Lower lobe of right lung (tissue), 2 donors: ENCODE data around the gene APOE. TPM values are rescaled to one million over a fixed set of nuclear protein-coding genes. Genes with fewer than 3 reads are reported as not detected.
"Not testable (repeated sequence)": the region's sequence is repeated elsewhere in the genome, so short reads cannot be mapped to it uniquely, and the experiment has no call there.

ENCODE experiments used
- ATAC-seq, 2 donors: fragments of 200-7000 bp; cut with Tn5 transposase; one replicate each; pipeline ENCODE4 v1.9.1; 2020 to 2022; ENCODE audit warnings: mild to moderate bottlenecking in 2 of 2, moderate library complexity in 2 of 2
- DNase-seq: peaks from one replicate; pipeline ENCODE4 v3.0.0-alpha.2; 2020
- H3K27ac ChIP-seq: fragments of 200-600 bp; one replicate; pipeline ENCODE4 v1.8.0; 2022
- H3K27me3 ChIP-seq: fragments of 200-600 bp; one replicate; pipeline ENCODE4 v1.8.0; 2022; ENCODE audit warnings: low read depth
- H3K36me3 ChIP-seq: fragments of 200-600 bp; one replicate; pipeline ENCODE4 v1.8.0; 2022; ENCODE audit warnings: mild to moderate bottlenecking
- H3K4me1 ChIP-seq: fragments of 200-600 bp; one replicate; pipeline ENCODE4 v1.8.0; 2022
- H3K4me3 ChIP-seq: fragments of 200-600 bp; one replicate; pipeline ENCODE4 v1.8.0; 2022; ENCODE audit warnings: mild to moderate bottlenecking
- H3K9me3 ChIP-seq: fragments of 200-600 bp; one replicate; pipeline ENCODE4 v1.8.0; 2022
- CTCF ChIP-seq: fragments of 200-600 bp; IDR thresholded peaks from one replicate; pipeline ENCODE4 v1.8.0; 2022; ENCODE audit warnings: antibody characterized with exemption, mild to moderate bottlenecking
- intact Hi-C: fragments of 100-400 bp; cut with DNase I; formaldehyde crosslinking; loops from one replicate; pipeline ENCODE4 v1.11.0; 2022
- long read RNA-seq: library from polyadenylated mRNA; unstranded; transcript quantifications from one replicate; pipeline ENCODE4 v2.0.0, GENCODE V29; 2021
- total RNA-seq: library from RNA; stranded (reverse); fragmentation: NEBNext Ultra II Directional; extraction: Animal tissue kit (Norgen Biotek cat#: 25700); gene quantifications from one replicate; pipeline ENCODE4 v1.2.1, GENCODE V29; 2021
- donor health status: DM: no; HTN: yes; CAD: no; lungs with severe emphysema.

Gene APOE
- 447 TPM for total RNA-seq
- long read RNA-seq, transcript APOE-201 (4 exons, 1,208 nt): major isoform, 461 of 541 reads
- long read RNA-seq, transcript APOE-203 (4 exons, 864 nt): minor isoform, 31 of 541 reads
- long read RNA-seq, transcript APOE-202 (3 exons, 923 nt): minor isoform, 8 of 541 reads
- long read RNA-seq, partial matches to known transcripts: 31 of 541 reads
- long read RNA-seq, other reads (novel, unspliced or antisense): 6 of 541 reads

- DNase-seq: no peak
- H3K4me3 ChIP-seq: peak within 1 kb of the TSS; percentile 43
- no peak within 1 kb of the TSS for H3K27ac ChIP-seq
- peaks cover 19% of the 10 kb centered on the region for H3K27me3 ChIP-seq
- ATAC-seq: peak; percentile 19 to 27
- peaks cover 26% of the 10 kb centered on the region for H3K36me3 ChIP-seq
- intact Hi-C loops: no loop called here
- TF ChIP-seq CTCF: no peak
- peaks cover 5% of the 10 kb centered on the region for H3K4me1 ChIP-seq
- H3K9me3 ChIP-seq: no peaks in the 10 kb centered on the region
These were observed at the start of gene APOE for GRCh38 chr19:44905437-44906160. Gene APOE (plus strand): TSS chr19:44905796. CDS start chr19:44906625, 829 bp downstream.

DNA sequence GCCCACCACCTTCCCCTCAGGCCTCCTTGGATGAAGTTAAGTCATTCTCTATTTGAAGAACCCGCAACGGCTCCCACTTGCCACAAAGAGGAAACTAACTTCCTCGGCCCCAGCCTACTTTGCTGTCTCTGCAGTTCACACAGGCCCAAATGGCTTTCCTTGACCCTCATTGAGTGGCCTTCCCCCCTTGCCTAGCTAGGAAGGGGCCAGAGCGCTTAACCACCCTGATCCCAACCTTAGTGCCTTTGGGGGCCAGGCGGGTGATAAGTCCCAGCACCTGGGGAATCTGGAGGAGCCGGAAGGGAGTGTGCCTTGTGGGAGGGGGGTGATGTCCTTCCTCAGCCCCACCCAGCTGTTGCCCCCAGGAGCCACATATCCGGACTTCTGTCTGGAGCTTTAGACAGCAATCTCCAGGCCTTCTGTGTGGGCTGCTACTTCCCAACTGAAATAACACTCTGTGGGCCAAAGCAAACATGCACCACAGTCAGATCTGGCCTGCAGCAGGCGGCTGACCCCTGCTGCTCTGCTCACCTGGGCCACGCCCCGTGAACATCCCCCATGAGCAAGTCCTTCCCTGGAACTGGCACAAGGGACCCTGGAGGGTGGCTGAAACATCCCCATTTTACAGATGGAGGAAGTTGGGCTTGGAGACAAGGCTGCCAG is 49.0 kb upstream of the APOE start:
- DNase-seq (no peak), ATAC-seq (peak; percentile 34 to 41)
- TF ChIP-seq CTCF: no peak
- no peaks in the 10 kb centered on the region for H3K27me3 ChIP-seq
- intact Hi-C loops: no loop called here
- H3K9me3 ChIP-seq: no peaks in the 10 kb centered on the region
- H3K4me3 ChIP-seq: no peak overlapping the region
- H3K36me3 ChIP-seq: peaks cover 13% of the 10 kb centered on the region
- peaks cover 38% of the 10 kb centered on the region for H3K4me1 ChIP-seq
- peak overlapping the region; percentile 32 for H3K27ac ChIP-seq

DNA sequence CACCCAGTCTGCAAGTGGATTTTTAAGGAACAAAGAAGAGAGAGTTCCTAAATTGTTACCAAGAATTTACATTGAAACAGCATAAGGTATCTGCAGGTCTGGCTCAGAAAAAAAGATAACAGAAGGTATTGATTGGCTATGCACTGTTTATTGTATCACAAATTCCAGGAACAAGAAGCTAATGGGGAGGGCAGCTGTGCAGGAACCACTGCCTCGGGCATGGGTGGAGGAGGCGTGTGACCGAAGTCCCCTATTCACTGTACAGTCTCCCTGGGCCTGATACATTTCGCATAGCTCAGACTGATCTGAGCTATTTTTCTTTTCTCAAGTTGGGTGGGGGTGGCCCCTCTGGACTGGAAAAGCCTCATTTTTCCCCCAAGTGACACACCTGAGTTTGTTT is 47.8 kb upstream of the APOE start:
- H3K4me1 ChIP-seq: peaks cover 38% of the 10 kb centered on the region
- intact Hi-C loops: no loop called here
- no peaks in the 10 kb centered on the region for H3K27me3 ChIP-seq
- no peak overlapping the region for H3K4me3 ChIP-seq
- ATAC-seq (no peak), DNase-seq (no peak)
- H3K9me3 ChIP-seq: no peaks in the 10 kb centered on the region
- H3K36me3 ChIP-seq: peaks cover 13% of the 10 kb centered on the region
- H3K27ac ChIP-seq: no peak overlapping the region
- no peak for TF ChIP-seq CTCF

DNA sequence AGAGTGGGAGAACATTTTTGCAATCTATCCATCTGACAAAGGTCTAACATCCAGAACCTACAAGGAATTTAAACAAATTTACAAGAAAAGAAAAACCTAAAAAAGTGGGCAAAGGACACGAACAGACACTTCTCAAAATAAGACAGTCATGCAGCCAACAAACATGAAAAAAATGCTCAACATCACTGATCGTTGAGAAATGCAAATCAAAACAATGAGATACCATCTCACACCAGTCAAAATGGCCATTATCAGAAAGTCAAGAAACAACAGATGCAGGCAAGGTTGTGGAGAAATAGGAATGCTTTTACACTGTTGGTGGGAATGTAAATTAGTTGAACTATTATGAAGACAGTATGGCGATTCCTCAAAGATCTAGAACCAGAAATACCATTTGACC is 44.0 kb upstream of the APOE start:
- H3K27me3 ChIP-seq, H3K4me3 ChIP-seq, H3K9me3 ChIP-seq, ATAC-seq, H3K27ac ChIP-seq, intact Hi-C loops, DNase-seq: not testable (repeated sequence)
- H3K4me1 ChIP-seq: peaks cover 31% of the 10 kb centered on the region
- peaks cover 37% of the 10 kb centered on the region for H3K36me3 ChIP-seq

GRCh38 chr19:44863990-44864389 is 41.6 kb upstream of the APOE start:
- no peak for TF ChIP-seq CTCF
- DNase-seq: no peak
- Histone ChIP-seq H3K27me3 (no peaks in the 10 kb centered on the region), H3K36me3 (peaks cover 56% of the 10 kb centered on the region), H3K4me3 (no peak overlapping the region), H3K27ac (no peak overlapping the region), H3K4me1 (peaks cover 13% of the 10 kb centered on the region), H3K9me3 (no peaks in the 10 kb centered on the region)
- ATAC-seq: no peak
- intact Hi-C loops: no loop called here
